HEK293 (cell line): Measurements from ENCODE around the gene CACNA1E.

Experiments
- CTCF ChIA-PET: fragments of 350-600 bp; formaldehyde crosslinking; extraction: SDS; loops from one replicate; lab custom pipeline; 2021; ENCODE audit warnings: antibody characterized with exemption; lab: Yijun Ruan, JAX
- POLR2A ChIA-PET: fragments of 300-600 bp; formaldehyde crosslinking; extraction: SDS; loops from one replicate; lab custom pipeline; 2020; ENCODE audit warnings: antibody characterized with exemption, inconsistent platforms; lab: Yijun Ruan, JAX
- H3K27ac ChIP-seq: fragments of 200-500 bp; sonication (Bioruptor generic); 2 replicates; pipeline ENCODE4 v1.5.1; 2014; ENCODE audit warnings: low read depth, low read length, control low read depth, inconsistent platforms; ENCODE audit errors: extremely low read depth
- H3K36me3 ChIP-seq, 2 experiments: fragments of 200-500 bp in 1 of 2; sonication (Bioruptor generic) in 1 of 2; 1 replicate in 1 of 2; 2 replicates in 1 of 2; pipeline ENCODE4 v1.5.1; 2014 to 2017; ENCODE audit warnings: inconsistent platforms in 2 of 2, low read length in 2 of 2; ENCODE audit not compliant: control insufficient read depth in 2 of 2, insufficient read depth in 1 of 2
- H3K4me1 ChIP-seq: fragments of 200-500 bp; sonication (Bioruptor generic); 2 replicates; pipeline ENCODE4 v1.5.1; 2014; ENCODE audit warnings: mild to moderate bottlenecking, low read length, inconsistent platforms; ENCODE audit not compliant: control insufficient read depth, insufficient read depth
- H3K4me3 ChIP-seq: 2 replicates; pipeline ENCODE4 v1.5.1; 2011; ENCODE audit warnings: low read depth, mild to moderate bottlenecking, control low read depth, low read length, moderate library complexity
- H3K9me3 ChIP-seq: fragments of 200-500 bp; sonication (Bioruptor generic); 2 replicates; pipeline ENCODE4 v1.5.1; 2014; ENCODE audit warnings: low read depth, low read length, inconsistent platforms; ENCODE audit not compliant: control insufficient read depth, insufficient read depth
- BCL6B ChIP-seq: fragments of 450-650 bp; formaldehyde crosslinking; IDR thresholded peaks from 2 replicates; pipeline ENCODE4 v1.5.1; 2017; ENCODE audit warnings: missing biosample characterization, missing genetic modification characterization
- HOXD13 ChIP-seq: sonication (generic); formaldehyde crosslinking; IDR thresholded peaks from 2 replicates; pipeline ENCODE4 v1.8.0; 2022; ENCODE audit warnings: missing genetic modification reagents, borderline replicate concordance
- REPIN1 ChIP-seq: fragments of 450-650 bp; formaldehyde crosslinking; IDR thresholded peaks from 2 replicates; pipeline ENCODE4 v1.5.1; 2017; ENCODE audit warnings: missing biosample characterization, missing genetic modification characterization, low read depth
- SCRT2 ChIP-seq: fragments of 450-650 bp; formaldehyde crosslinking; IDR thresholded peaks from 2 replicates; pipeline ENCODE4 v1.5.1; 2016; ENCODE audit warnings: missing biosample characterization, missing genetic modification characterization
- SP7 ChIP-seq: fragments of 450-650 bp; formaldehyde crosslinking; IDR thresholded peaks from 2 replicates; pipeline ENCODE4 v1.5.1; 2016; ENCODE audit warnings: missing biosample characterization, missing genetic modification characterization
- YY2 ChIP-seq: fragments of 450-650 bp; formaldehyde crosslinking; IDR thresholded peaks from 2 replicates; pipeline ENCODE4 v1.5.1; 2016; ENCODE audit warnings: missing biosample characterization, missing genetic modification characterization
- ZBTB21 ChIP-seq: fragments of 450-650 bp; formaldehyde crosslinking; IDR thresholded peaks from 2 replicates; pipeline ENCODE4 v1.5.1; 2017; ENCODE audit warnings: missing biosample characterization, missing genetic modification characterization
- ZFP69B ChIP-seq: fragments of 450-650 bp; formaldehyde crosslinking; IDR thresholded peaks from 2 replicates; pipeline ENCODE4 v1.5.1; 2016; ENCODE audit warnings: missing biosample characterization, missing genetic modification characterization
- ZNF138 ChIP-seq: fragments of 450-650 bp; formaldehyde crosslinking; IDR thresholded peaks from 2 replicates; pipeline ENCODE4 v1.5.1; 2016; ENCODE audit warnings: missing biosample characterization, missing genetic modification characterization, borderline replicate concordance
- ZNF157 ChIP-seq: fragments of 450-650 bp; formaldehyde crosslinking; IDR thresholded peaks from 2 replicates; pipeline ENCODE4 v1.5.1; 2016; ENCODE audit warnings: missing biosample characterization, missing genetic modification characterization
- ZNF16 ChIP-seq: fragments of 450-650 bp; formaldehyde crosslinking; IDR thresholded peaks from 2 replicates; pipeline ENCODE4 v1.5.1; 2016; ENCODE audit warnings: low read depth, missing biosample characterization, missing genetic modification characterization
- ZNF175 ChIP-seq: fragments of 450-650 bp; formaldehyde crosslinking; IDR thresholded peaks from 2 replicates; pipeline ENCODE4 v1.5.1; 2016; ENCODE audit warnings: missing biosample characterization, missing genetic modification characterization
- ZNF19 ChIP-seq: fragments of 450-650 bp; formaldehyde crosslinking; IDR thresholded peaks from 2 replicates; pipeline ENCODE4; 2016; ENCODE audit warnings: missing biosample characterization, missing genetic modification characterization, low read depth
- ZNF2 ChIP-seq: fragments of 450-650 bp; formaldehyde crosslinking; IDR thresholded peaks from 2 replicates; pipeline ENCODE4 v1.5.1; 2016; ENCODE audit warnings: missing biosample characterization, missing genetic modification characterization
- ZNF341 ChIP-seq: fragments of 450-650 bp; formaldehyde crosslinking; IDR thresholded peaks from 2 replicates; pipeline ENCODE4; 2016; ENCODE audit warnings: low read depth, missing biosample characterization, missing genetic modification characterization
- ZNF391 ChIP-seq: fragments of 450-650 bp; formaldehyde crosslinking; IDR thresholded peaks from 2 replicates; pipeline ENCODE4 v1.5.1; 2016; ENCODE audit warnings: low read depth, missing biosample characterization, missing genetic modification characterization, borderline replicate concordance
- ZNF398 ChIP-seq: fragments of 450-650 bp; formaldehyde crosslinking; IDR thresholded peaks from 2 replicates; pipeline ENCODE4 v1.5.1; 2017; ENCODE audit warnings: missing biosample characterization, missing genetic modification characterization
- ZNF473 ChIP-seq: fragments of 450-650 bp; formaldehyde crosslinking; IDR thresholded peaks from 2 replicates; pipeline ENCODE4 v1.5.1; 2017; ENCODE audit warnings: missing biosample characterization, missing genetic modification characterization
- ZNF544 ChIP-seq: fragments of 450-650 bp; formaldehyde crosslinking; IDR thresholded peaks from 2 replicates; pipeline ENCODE4 v1.5.0; 2017; ENCODE audit warnings: missing biosample characterization, missing genetic modification characterization
- ZNF580 ChIP-seq: fragments of 450-650 bp; formaldehyde crosslinking; IDR thresholded peaks from 2 replicates; pipeline ENCODE4 v1.5.1; 2016; ENCODE audit warnings: missing biosample characterization, missing genetic modification characterization
- ZNF629 ChIP-seq: fragments of 450-650 bp; formaldehyde crosslinking; IDR thresholded peaks from 2 replicates; pipeline ENCODE4 v1.5.1; 2017; ENCODE audit warnings: missing biosample characterization, missing genetic modification characterization
- ZNF654 ChIP-seq: fragments of 450-650 bp; formaldehyde crosslinking; IDR thresholded peaks from 2 replicates; pipeline ENCODE4 v1.5.1; 2016; ENCODE audit warnings: low read depth, missing biosample characterization, missing genetic modification characterization
- ZNF660 ChIP-seq: fragments of 450-650 bp; IDR thresholded peaks from 2 replicates; pipeline ENCODE4 v1.5.1; 2018; ENCODE audit warnings: missing biosample characterization, mild to moderate bottlenecking, missing genetic modification characterization
- ZNF76 ChIP-seq: fragments of 450-650 bp; formaldehyde crosslinking; IDR thresholded peaks from 2 replicates; pipeline ENCODE4; 2016; ENCODE audit warnings: low read depth, missing biosample characterization, missing genetic modification characterization, borderline replicate concordance
- ZNF776 ChIP-seq: fragments of 450-650 bp; formaldehyde crosslinking; IDR thresholded peaks from 2 replicates; pipeline ENCODE4 v1.5.0; 2017; ENCODE audit warnings: missing biosample characterization, missing genetic modification characterization, borderline replicate concordance
- ZNF843 ChIP-seq: fragments of 450-650 bp; formaldehyde crosslinking; IDR thresholded peaks from 2 replicates; pipeline ENCODE4 v1.5.1; 2016; ENCODE audit warnings: missing biosample characterization, missing genetic modification characterization
- ZSCAN16 ChIP-seq: fragments of 450-650 bp; formaldehyde crosslinking; IDR thresholded peaks from 2 replicates; pipeline ENCODE4 v1.5.1; 2016; ENCODE audit warnings: missing biosample characterization, missing genetic modification characterization
- TF ChIP-seq, protein P1 (sequence below): IDR thresholded peaks from 2 replicates; pipeline ENCODE4 v1.6.1; 2011; ENCODE audit warnings: mild to moderate bottlenecking, low read depth, low read length, borderline replicate concordance
- TF ChIP-seq, protein P2 (sequence below): fragments of 450-650 bp; formaldehyde crosslinking; optimal IDR thresholded peaks from 2 replicates; pipeline ENCODE3; 2016; ENCODE audit warnings: missing biosample characterization, mild to moderate bottlenecking, missing genetic modification characterization

CACNA1E gene

DNA sequence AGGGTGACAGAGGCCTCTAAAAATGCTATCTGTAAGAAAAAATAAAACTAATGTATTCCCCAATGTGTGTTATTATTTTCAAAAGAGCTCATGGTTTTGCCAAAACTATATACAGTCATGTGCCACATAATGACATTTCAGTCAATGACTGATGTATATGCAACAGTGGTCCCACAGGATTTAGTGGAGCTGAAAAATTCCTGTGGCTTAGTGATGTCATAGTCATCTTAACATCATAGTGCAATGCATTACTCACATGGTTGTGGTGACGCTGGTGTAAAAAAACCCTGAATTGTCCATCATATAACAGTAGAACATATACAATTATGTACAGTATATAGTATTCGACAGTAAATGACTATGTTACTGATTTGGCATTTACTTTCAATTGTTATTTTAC lies 172.4 kb downstream of the CACNA1E start:
- TF ChIP-seq ZNF629 (tag by site-specific recombination) (0 out of 2 replicates have a peak, but pooled peaks have one; percentile 22), SCRT2 (tag by site-specific recombination) (peak; percentile 40; the same call in 1 of the 2 replicates), YY2 (tag by site-specific recombination) (no peak), ZNF157 (no peak), ZBTB21 (tag by site-specific recombination) (peak; percentile 50; the same call in 1 of the 2 replicates)
- TF ChIP-seq, all 188 proteins: peak for 3
- no peaks in the 10 kb centered on the region for H3K9me3 ChIP-seq
- H3K36me3 ChIP-seq: no peaks in the 10 kb centered on the region
- H3K4me3 ChIP-seq: no peak overlapping the region
- no peaks in the 10 kb centered on the region for H3K4me1 ChIP-seq
- ChIA-PET POLR2A (no interaction called here), CTCF (interaction anchor here (0.7 to 1.1 kb wide), 2 partner anchors 9 to 425 kb away, joined by 3 read pairs; no protein-coding TSS in a partner anchor)
- no peak overlapping the region for H3K27ac ChIP-seq

- H3K4me1 ChIP-seq: no peaks in the 10 kb centered on the region
- CTCF ChIA-PET: no interaction called here
- TF ChIP-seq ZNF341 (tag by site-specific recombination) (no peak), ZNF175 (tag by site-specific recombination) (no peak), ZSCAN16 (tag by site-specific recombination) (no peak), ZNF473 (no peak), ZNF398 (tag by site-specific recombination) (no peak), SP7 (tag by site-specific recombination) (no peak), ZNF654 (tag by site-specific recombination) (no peak), ZNF138 (tag by site-specific recombination) (no peak), REPIN1 (tag by site-specific recombination) (no peak), ZNF16 (tag by site-specific recombination) (no peak), BCL6B (tag by site-specific recombination) (no peak), ZNF544 (tag by site-specific recombination) (no peak), ZNF19 (tag by site-specific recombination) (no peak)
- TF ChIP-seq, protein P1, sequence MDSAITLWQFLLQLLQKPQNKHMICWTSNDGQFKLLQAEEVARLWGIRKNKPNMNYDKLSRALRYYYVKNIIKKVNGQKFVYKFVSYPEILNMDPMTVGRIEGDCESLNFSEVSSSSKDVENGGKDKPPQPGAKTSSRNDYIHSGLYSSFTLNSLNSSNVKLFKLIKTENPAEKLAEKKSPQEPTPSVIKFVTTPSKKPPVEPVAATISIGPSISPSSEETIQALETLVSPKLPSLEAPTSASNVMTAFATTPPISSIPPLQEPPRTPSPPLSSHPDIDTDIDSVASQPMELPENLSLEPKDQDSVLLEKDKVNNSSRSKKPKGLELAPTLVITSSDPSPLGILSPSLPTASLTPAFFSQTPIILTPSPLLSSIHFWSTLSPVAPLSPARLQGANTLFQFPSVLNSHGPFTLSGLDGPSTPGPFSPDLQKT: no peak
Observed at GRCh38 chr1:181656491-181656890, 173.2 kb downstream of the CACNA1E start.

DNA sequence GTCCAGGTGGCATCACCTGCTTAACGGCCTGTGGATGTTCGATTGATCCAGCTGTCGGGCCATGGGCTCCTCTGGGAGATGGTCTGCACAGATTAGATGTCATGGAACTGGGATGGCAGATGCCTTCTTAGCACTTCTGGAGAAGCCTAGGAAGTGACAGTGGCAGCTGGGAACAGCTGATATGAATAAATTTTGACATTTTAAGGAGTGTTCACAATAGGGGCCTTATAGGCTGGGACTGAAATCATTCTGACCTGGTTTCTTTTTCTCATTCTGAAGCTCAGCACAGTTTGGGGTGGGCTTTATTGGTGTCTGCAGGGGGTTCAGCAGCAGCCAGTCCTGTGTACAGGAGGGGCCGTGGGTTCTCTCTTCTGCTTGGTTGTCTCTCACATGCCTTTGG lies 175.3 kb downstream of the CACNA1E start:
- CTCF ChIA-PET: interaction anchor here (0.7 kb wide), 1 partner anchor 11 kb away, joined by 3 read pairs; no protein-coding TSS in a partner anchor
- POLR2A ChIA-PET: no interaction called here
- Histone ChIP-seq H3K4me1 (no peaks in the 10 kb centered on the region), H3K36me3 (no peaks in the 10 kb centered on the region), H3K4me3 (no peak overlapping the region), H3K27ac (no peak overlapping the region), H3K9me3 (no peaks in the 10 kb centered on the region)
- no peak for TF ChIP-seq ZNF76 (tag by site-specific recombination)
- no peak for TF ChIP-seq ZFP69B (tag by site-specific recombination)
- no peak for TF ChIP-seq ZNF843
- no peak for TF ChIP-seq ZNF2 (tag by site-specific recombination)
- TF ChIP-seq HOXD13 (CRISPR knock-in tag): no peak
- TF ChIP-seq ZNF776: no peak
- TF ChIP-seq ZNF660 (tag by site-specific recombination): no peak
- TF ChIP-seq, protein P2, sequence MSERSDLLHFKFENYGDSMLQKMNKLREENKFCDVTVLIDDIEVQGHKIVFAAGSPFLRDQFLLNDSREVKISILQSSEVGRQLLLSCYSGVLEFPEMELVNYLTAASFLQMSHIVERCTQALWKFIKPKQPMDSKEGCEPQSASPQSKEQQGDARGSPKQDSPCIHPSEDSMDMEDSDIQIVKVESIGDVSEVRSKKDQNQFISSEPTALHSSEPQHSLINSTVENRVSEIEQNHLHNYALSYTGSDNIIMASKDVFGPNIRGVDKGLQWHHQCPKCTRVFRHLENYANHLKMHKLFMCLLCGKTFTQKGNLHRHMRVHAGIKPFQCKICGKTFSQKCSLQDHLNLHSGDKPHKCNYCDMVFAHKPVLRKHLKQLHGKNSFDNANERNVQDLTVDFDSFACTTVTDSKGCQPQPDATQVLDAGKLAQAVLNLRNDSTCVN: no peak
- TF ChIP-seq ZNF391 (tag by site-specific recombination): no peak
- no peak for TF ChIP-seq ZNF580 (tag by site-specific recombination)

More at GRCh38 chr1:181656491-181656890, 173.2 kb downstream of the CACNA1E start:
- H3K36me3 ChIP-seq: no peaks in the 10 kb centered on the region
- no peak overlapping the region for H3K4me3 ChIP-seq
- H3K27ac ChIP-seq: no peak overlapping the region
- no peaks in the 10 kb centered on the region for H3K9me3 ChIP-seq
- POLR2A ChIA-PET: no interaction called here
